Stimulated activated naive CD4-positive, alpha-beta T cell (primary cell): ENCODE results near the gene NKAIN2.
"Not testable (repeated sequence)": the region's sequence is repeated elsewhere in the genome, so short reads cannot be mapped to it uniquely, and the experiment has no call there.

Source experiments
- DNase-seq, 6 experiments: peaks; one replicate each; lab custom pipeline; 2025; lab: John Stamatoyannopoulos, UW

Gene NKAIN2

DNA sequence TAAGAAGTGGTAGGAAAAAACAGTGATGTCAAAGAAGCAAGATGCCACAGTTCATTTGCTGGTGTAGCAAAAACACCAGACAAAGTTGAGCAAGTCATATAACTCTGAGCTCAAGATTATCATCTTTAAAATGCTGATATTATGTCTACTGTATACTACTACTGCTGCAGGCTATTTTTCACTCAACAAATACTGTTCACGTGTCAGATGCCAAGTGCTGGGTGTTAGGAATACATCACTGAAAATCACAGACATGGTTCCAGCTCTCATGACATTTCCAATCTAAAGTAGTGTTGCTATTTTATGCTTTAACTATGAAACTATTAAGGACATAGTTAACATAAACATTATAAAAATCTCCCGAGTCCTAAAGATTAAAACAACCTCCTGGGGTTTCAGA lies 163.0 kb downstream of the NKAIN2 start:
- DNase-seq = no peak

DNA sequence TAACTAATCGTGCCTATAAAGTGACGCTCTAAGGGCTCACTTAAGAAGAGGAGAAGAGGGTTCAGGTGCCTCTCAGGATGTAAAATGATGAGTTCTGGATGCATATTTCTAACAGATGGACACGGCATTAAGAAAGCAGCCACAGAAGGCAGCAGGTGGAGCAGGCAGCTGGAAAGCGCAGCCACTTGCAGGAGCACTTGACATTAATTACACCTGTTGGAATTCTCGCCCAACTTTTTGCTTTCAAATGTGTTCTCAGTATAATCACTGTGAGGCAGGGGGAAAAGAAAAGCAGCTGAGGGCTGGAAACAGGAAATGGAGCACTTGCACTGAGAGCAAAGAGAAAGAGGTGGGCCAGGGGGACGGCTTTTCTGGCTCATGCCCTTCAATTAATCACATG lies 164.2 kb downstream of the NKAIN2 start:
- DNase-seq = no peak

DNA sequence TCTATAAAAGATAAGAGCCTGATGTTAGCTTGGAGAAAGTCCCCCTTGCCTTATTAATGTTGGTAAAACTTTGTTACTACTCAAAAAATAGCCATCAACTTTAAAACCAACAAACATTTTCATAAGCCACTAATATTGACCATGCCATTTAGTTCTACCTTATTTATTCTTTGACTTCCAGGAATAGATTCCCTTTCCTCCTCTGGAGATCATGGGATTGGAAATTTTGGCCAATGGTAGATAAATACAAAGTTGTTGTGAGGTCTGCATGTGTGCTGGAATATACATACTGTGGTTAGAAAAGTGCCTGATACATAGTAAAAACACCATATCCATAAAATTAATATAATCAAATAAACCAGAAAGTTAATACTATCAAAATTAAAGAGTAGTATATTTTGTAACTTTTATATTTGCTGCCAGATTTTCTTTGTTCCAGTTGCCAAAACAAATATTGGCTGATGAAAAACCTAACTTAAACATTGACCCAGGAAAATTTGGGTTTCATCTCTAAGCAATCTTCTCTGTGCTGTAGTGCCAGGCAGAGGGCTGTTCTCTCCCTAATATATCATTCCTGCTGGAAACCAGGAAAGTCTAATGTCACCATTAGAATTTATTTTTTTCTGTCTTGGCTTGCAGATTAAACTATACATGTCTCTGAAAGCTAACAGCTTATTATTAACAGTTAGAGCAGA lies 169.1 kb downstream of the NKAIN2 start:
- no peak for DNase-seq

DNA sequence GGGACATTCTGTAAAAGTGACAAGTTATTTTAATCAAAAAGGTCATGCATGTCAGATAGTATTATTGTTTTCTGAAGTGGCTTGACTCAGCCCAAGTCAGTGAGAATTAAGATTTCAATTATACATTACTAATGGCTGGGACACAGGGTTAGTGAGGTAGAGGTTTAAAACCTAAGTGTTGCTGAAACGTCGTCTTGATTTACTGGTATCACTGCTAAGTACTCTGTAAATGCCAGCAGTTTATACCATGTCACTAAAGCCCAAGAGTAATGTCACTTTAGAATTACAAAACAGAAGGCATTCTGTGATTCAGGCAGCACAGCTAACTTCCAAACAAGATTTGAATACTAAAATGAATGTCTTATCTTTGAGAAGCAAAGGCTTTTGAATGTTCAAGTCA lies 176.6 kb downstream of the NKAIN2 start:
- no peak for DNase-seq

DNA sequence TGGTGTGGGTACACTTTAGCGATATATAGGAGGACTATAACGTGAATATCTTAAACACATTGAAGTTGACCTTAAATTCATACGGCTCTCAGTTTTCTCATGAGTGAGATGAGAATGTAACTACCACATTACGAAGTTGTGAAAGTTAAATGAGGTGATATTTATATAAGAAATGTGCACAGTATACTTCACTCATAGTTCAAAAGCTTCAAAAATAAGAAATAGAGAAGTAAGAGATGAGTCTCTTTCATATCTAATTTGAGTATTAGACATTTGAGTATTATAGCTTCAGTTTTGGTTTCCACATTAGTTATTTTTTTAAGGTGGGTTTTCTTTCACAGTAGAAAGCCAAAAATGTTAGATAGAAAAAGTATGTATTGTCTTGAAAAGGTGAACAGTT lies 183.3 kb downstream of the NKAIN2 start:
- DNase-seq = no peak

DNA sequence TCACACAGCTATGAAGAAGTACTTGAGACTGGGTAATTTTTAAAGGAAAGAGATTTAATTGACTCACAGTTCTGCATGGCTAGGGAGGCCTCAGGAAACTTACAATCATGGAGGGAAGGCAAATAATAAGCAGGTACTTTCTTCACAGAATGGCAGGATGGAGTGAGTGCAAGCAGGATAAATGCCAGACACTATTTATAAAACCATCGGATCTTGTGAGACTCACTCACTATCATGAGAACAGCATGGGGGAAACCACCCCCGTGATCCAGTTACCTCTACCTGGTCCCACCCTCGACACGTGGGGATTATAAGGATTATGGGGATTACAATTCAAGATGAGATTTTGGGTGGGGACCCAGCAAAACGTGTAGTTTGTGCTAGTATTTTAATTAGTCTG lies 186.3 kb downstream of the NKAIN2 start:
- DNase-seq = not testable (repeated sequence)

DNA sequence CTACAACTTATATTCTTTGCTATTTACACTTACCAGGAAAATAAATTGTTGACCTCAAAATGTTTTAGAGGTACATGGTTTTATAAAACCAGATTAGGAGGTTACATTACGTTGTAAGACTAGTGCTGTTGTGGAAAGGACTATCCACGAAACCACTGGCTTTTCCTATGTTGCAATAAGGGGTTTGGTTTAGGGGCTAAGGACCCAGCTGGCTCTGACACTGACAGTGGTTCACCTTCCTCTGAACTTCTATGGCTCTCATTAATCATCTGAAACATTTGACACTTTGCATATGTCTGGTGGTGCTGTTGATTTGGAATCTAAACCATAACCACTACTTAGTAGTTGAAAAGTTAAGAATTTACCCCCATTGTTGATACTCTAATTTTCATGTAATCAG lies 186.7 kb downstream of the NKAIN2 start:
- no peak for DNase-seq

DNA sequence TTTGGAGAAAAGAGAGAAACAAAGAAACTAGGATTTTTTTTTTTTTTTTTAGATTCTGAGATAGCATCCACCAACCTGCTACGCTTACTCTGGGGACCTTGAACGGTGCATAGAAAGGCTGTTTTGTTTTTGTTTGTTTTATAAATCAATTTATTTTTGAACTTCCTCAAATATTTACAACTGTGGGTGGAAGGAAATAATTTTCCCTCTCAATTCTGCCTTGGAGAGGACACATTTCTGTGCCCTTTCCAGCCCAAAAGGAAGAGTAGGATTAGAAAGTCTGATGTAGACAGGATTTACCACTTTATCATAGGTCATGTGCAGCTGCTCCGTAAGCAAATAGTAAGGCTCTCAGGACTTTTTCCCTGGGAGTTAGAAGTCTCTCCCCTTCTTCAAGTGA lies 190.5 kb downstream of the NKAIN2 start:
- DNase-seq = no peak

DNA sequence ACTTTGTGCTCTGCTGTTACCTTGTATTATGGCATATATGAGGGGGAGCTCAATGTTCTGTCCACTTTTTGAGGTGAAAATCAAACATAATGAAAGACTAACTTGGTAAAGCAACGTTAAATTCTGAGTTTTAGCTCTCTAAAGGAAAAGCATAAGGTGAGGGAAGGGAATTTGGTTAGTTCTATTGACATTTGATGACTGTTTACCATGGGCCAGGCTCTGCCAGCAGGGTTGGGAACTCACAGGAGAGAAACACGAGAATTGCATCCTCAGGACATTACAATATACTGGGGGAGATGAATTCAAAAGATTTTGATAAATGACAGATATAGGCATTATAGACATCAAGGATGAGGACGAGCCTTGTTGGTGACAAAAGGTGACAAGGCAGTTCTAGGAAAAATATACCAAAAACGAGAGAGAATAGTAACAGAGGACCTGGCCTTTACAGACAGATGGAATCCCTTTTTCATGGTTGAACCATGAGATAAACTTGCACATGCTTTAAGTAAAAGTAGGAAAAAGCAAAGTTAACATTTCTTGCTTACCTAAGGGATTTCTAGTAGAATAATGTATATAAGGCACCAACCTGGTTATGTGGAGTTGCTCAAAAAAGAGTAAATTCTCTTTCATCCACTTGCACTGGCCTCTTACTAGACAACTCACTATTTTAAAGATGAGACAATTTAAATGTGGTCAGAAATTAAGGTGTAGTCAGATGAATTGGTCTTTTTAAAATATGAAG lies 191.4 kb downstream of the NKAIN2 start:
- no peak for DNase-seq

DNA sequence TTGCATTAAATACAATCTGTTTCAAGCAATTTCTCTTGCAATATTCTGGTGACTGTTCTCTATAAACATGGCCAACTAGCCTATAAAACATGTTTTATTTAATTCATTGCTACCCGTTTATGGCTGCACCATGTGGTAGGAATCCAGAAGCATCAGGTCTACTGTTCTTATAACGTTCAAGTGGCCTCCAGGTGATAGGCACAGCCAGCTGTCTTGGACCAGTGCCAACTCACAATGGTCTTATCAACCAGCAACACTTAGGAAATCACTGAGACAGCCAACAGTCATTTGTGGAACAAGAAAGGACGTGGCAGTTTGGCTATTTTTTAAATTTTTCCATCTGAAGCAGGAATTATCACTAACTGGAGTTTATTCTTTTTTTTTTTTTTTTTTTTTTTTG lies 193.6 kb downstream of the NKAIN2 start:
- DNase-seq = no peak

DNA sequence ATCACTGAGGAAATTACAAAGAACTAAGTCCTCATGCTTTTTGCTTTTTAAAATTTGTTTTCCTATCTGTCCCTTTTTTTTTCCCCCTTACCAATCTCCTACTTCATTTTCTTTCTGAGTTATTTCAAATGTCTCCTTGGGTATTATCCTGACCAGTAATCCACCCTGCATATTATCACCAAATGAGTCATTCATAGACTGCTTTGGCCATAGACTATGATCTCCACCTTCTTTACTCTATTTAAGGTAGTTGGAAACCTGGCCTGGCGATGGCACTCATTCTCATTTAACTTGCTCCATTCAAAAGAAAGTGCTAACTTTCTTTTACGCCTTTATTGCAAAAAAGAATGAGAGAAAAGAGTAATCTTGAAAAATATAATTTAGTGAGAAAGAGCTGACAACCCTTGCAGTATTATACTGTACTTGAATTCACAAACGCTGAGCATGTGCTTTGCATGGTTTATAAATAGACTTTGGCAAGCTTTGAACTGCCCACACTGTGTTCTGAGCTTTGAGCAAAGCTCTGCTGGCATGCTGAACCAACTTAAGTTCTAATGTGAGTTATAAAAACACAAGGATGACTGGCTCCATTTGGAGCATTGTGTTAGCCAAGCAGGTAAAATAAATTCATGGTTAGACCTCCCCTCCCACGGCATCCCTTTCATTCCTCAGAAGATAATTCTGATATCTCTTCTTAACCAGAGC lies 198.9 kb downstream of the NKAIN2 start:
- DNase-seq = no peak

DNA sequence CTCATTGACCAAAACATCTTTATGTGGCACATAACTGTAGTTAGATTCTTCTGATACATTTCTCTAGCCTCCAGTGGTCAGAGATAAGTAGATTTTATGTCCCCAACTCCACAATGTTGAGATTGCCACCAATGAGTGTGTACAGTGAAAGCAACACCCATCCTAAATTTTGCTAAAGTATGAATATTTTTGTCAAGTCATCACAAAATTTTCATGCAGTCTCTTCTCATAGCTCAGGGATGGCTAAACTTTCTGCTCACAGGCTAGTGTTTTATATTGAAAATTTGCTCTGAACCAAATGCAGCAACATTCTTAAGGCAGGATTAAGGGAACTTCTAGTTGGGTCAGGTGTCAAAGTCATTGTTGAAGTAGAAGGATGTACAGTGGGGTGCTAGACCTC lies 203.6 kb downstream of the NKAIN2 start:
- no peak for DNase-seq

DNA sequence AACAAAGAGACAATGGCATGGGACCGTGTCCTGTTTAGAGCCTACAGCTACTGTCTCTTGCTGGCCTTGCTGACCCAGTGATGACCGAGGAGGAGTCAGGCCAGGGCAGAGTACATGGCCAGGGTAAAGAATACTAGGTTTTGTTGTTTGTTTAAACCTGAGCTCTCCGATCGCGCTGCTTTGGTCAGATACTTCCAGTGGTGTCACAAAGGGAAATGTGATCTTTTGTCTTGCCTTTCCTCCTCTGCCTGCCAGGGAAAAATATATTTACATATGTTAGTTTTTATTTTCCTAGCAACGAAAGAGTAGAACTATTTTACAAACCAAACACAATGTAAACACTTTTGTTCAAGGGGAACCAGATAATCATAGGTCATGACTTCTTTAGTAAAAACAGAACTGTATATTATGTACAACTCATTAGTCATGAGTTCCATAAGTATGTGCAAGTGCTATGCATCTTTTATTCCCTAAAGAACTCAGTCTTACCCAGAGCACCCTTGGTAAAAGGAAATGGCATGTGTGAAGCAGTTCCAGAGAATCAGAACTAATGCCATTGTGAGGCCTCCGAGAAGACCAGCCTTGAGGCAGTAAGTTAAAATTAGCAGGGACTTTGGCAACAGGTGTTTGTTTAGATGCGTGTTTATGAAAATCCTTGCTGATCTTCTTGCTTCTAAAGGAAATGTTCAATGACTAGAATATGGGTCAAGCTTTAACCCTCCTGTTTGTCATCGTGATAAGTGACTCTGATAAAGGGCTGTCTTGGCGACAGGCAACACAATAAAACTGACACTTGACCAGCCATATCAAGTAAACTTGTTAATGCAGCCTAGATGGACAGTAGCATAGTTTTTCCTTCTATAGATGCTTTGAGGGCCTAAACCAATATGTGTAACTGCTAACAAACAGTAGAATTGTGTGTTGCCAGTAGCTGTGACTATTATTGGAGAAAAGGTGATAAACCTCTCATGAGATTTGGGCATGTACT lies 204.6 kb downstream of the NKAIN2 start:
- DNase-seq = no peak

DNA sequence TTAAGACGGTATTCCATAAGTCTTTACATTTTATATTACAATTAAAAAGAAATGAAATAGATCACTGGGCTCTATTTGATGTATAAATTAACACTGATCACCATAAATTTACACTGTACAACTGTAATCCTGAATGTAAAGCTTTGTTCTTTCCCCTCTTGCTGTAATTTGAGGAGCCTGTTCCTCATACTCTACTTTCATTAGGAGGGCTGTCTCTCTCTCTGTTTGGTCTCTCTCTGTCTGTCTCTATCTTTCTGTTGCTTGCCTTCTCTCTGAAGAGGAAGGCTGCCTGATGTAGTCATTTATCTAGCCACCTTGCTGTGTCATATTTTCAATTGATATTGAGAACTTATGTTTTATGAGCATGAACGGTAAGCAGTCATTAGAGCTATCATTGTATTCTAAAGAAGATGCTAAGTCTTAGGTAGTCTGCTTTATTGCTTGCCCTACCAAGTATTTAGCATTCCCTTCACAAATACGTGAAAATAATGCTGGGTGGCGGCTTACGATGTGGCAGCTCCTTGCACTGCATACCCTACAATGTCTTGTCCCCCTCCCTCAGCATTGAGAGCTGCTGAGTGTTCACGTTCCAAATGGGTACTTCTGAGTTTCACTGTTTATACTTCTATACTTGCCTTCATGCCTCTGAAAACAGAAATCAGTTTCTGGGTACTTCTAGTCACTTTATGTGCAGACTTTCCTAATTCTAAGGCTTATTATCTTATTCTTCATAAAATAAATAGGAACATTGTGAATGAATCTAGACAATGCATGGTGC lies 205.5 kb downstream of the NKAIN2 start:
- DNase-seq = no peak

DNA sequence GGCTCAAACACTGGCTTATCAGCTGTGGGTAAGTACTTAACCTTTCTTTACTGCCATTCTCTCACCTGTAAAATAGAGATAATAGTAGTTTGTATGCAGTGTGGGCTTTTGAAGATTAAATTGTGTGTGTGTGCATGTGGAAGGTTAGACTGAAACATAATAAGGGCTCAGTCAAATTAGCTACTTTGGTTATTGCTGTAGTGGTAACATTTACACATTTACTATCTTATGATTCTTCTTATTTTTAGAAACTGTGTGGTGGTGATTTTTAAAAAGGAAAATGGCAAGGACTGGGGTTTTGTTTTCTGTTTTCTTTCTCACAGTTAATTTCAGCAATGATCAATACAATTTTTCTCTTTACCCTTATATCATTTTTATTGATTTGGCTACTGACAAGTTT lies 206.9 kb downstream of the NKAIN2 start:
- DNase-seq = no peak

DNA sequence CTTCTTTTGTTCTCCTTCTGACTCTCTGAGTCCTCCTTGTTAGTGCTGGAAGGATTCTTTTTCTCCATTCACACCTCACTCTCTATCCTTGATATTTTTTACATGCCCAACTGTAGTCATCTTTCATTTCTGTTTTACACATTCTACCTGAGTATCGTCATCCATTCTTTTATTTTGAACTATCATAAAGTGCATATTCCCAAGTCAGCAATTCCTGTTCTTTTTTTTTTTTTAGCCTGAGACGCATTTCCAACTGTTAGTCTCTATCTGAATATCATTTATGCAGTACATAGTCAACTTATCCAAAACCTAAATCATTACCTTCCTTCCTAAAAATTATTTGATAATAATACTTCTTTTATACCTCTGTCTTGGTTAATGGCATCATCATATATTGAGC lies 207.5 kb downstream of the NKAIN2 start:
- no peak for DNase-seq

DNA sequence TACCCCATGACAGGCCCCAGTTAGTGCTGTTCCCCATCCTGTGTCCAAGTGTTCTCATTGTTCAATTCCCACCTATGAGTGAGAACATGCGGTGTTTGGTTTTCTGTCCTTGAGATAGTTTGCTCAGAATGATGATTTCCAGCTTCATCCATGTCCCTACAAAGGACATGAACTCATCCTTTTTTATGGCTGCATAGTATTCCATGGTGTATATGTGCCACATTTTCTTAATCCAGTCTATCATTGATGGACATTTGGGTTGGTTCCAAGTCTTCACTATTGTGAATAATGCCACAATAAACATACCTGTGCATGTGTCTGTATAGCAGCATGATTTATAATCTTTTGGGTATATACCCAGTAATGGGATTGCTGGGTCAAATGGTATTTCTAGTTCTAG lies 218.4 kb downstream of the NKAIN2 start:
- DNase-seq = not testable (repeated sequence)

DNA sequence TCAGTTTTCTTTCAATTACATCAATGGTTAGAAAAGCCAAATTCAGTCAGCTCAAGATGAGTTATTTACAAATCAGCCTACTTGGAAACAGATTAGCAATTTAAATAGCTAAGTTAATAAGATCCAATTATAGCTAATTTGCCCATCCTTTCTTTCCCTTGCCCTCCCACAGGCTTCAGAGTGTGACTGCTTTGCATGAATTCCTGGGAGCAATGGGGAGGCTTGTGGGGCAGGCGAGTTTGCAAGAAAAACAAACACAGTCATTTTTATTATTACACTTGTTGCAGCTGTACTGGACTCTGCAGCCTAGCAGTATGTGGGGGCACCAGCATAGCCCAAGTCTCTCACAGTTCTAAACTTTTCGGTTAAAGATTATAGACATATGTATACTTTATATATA lies 219.0 kb downstream of the NKAIN2 start:
- no peak for DNase-seq

DNA sequence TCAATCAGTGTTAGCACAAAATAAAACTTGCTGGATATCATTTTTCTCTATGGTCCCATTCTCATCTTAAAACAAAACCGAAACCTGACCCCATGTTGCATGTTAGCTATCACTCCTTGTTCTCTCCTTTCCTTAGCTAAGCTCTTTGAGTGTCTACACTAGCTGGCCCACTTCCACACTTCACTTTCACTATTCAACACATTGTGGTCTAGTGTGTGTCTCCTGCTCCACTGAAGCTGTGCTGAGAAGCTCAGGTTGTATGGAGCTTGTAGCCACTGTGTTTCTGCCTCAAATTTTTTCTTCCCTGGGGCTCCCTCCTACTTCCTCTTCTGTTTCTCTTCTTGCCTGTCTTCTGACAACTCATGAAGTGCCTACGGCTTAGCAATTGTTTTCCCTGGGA lies 223.0 kb downstream of the NKAIN2 start:
- DNase-seq = no peak

DNA sequence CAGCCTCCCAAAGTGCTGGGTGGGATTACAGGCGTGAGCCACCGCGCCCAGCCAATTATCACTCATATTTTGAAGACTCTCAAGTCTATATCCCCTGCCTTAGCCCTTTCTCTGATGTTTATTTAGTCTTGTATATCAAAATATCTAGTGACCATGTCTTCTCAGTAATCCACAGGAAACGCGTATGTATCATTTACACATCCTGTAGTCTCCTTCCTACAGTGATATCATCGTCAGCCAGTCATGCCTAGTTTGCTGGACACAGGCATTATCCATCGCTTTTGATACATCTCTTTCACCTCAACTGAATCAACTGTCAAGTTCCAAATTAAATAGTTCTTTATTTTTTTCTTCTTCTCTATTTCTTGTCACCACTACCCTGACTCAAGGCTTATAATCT lies 223.7 kb downstream of the NKAIN2 start:
- no peak for DNase-seq

DNA sequence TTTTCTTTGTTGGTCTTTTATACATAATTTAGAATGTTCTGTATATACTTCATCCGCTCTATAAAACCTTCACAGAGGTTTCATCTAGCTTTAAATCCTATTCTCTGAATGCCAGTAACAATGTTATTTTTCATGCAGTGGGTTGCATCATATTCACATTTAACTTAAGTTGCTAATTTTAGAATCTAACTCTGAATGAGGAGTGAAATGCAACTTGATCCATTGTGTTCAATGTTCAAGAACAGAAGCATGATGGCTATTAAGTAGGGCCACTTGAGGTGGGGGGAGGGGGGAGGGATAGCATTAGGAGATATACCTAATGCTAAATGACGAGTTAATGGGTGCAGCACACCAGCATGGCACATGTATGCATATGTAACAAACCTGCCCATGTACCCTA lies 224.5 kb downstream of the NKAIN2 start:
- DNase-seq = no peak
